HCT116 (cell line): Measurements from ENCODE around the gene GRIK1. TPM values are rescaled to one million over a fixed set of nuclear protein-coding genes. Genes with fewer than 3 reads are reported as not detected.

ENCODE experiments used
- ATAC-seq: fragments of 200-7000 bp; cut with Tn5 transposase; 2 replicates; pipeline ENCODE4 v1.9.1; 2020; ENCODE audit warnings: mild to moderate bottlenecking, moderate library complexity
- BruUV-seq: library from RNA; stranded (reverse); fragments of 400-500 nt; replicated peaks from 2 replicates; lab custom pipeline; 2021; lab: Mats Ljungman, UMichigan
- CTCF ChIA-PET: fragments of 300-600 bp; sonication (Branson Sonifier 250); formaldehyde crosslinking; loops from one replicate; lab custom pipeline; 2021; ENCODE audit warnings: antibody characterized with exemption; lab: Charles Lee
- POLR2A ChIA-PET: fragments of 300-600, 350-600 bp; sonication (Branson Sonifier 250); formaldehyde crosslinking; loops from one replicate; lab custom pipeline; 2021; ENCODE audit warnings: antibody characterized with exemption; lab: Charles Lee
- RAD21 ChIA-PET, 2 experiments: fragments of 300-600 bp; sonication (Branson Sonifier 250); formaldehyde crosslinking; loops; one replicate each; lab custom pipeline; 2023; ENCODE audit warnings: low total read pairs in 2 of 2; ENCODE audit not compliant: uncharacterized antibody in 2 of 2, unreplicated experiment in 2 of 2, low non-redundant PET in 1 of 2; lab: Charles Lee
- DNase-seq: peaks from one replicate; pipeline ENCODE4 v3.0.0-alpha.2; 2010; ENCODE audit warnings: low read depth, low spot score
- H2AFZ ChIP-seq: fragments of 200-600 bp; shearing (Covaris generic), sonication (generic); 2 replicates; pipeline ENCODE4 v1.6.1; 2017; ENCODE audit warnings: low read depth, mixed run types, mixed read lengths, antibody characterized with exemption, low read length; ENCODE audit not compliant: poor library complexity, severe bottlenecking
- H3K27ac ChIP-seq: 2 replicates; pipeline ENCODE4 v1.5.1; 2012; ENCODE audit warnings: low read depth, low read length
- H3K27me3 ChIP-seq: fragments of 200-600 bp; sonication (generic); 2 replicates; pipeline ENCODE4 v1.6.1; 2016; ENCODE audit warnings: mixed run types, low read length, mixed read lengths; ENCODE audit not compliant: insufficient read depth
- H3K36me3 ChIP-seq, 2 experiments: fragments of 200-500 bp in 1 of 2; fragments of 200-600 bp in 1 of 2; sonication (Bioruptor generic) in 1 of 2; sonication (generic) in 1 of 2; 2 replicates each; pipeline versions ENCODE4 v1.5.1 to v1.6.1; 2014 to 2016; ENCODE audit warnings: low read length in 2 of 2, inconsistent platforms in 1 of 2, mixed read lengths in 1 of 2, mixed run types in 1 of 2; ENCODE audit not compliant: insufficient read depth in 2 of 2, control insufficient read depth in 1 of 2
- H3K4me1 ChIP-seq, 2 experiments: fragments of 200-600 bp in 1 of 2; sonication (generic) in 1 of 2; 2 replicates each; pipeline versions ENCODE4 v1.5.1 to v1.6.1; 2012 to 2017; ENCODE audit warnings: low read length in 2 of 2, inconsistent platforms in 1 of 2, mild to moderate bottlenecking in 1 of 2, mixed read lengths in 1 of 2, mixed run types in 1 of 2, moderate library complexity in 1 of 2; ENCODE audit not compliant: insufficient read depth in 2 of 2, control insufficient read depth in 1 of 2
- H3K4me2 ChIP-seq: fragments of 200-600 bp; sonication (generic); 2 replicates; pipeline ENCODE4 v1.6.1; 2017; ENCODE audit warnings: mixed run types, low read length, mixed read lengths
- H3K4me3 ChIP-seq, 2 experiments: fragments of 200-600 bp in 1 of 2; sonication (generic) in 1 of 2; replicated peaks in 1 of 2; 2 replicates each; pipeline ENCODE4 v1.5.1; 2011 to 2016; ENCODE audit warnings: low read length in 2 of 2, control low read depth in 1 of 2, low read depth in 1 of 2, mild to moderate bottlenecking in 1 of 2, mixed read lengths in 1 of 2, mixed run types in 1 of 2
- H3K79me2 ChIP-seq: fragments of 200-600 bp; sonication (generic); 2 replicates; pipeline ENCODE4 v1.6.1; 2017; ENCODE audit warnings: mild to moderate bottlenecking, mixed run types, low read length, moderate library complexity, mixed read lengths; ENCODE audit not compliant: insufficient read depth
- H3K9ac ChIP-seq: fragments of 200-600 bp; sonication (generic); 2 replicates; pipeline ENCODE4 v1.6.1; 2016; ENCODE audit warnings: low read length, mixed read lengths
- H3K9me2 ChIP-seq: fragments of 200-600 bp; sonication (generic), shearing (Covaris generic); 2 replicates; pipeline ENCODE4 v1.6.1; 2017; ENCODE audit warnings: mixed run types, mild to moderate bottlenecking, moderate library complexity; ENCODE audit not compliant: insufficient read depth
- H3K9me3 ChIP-seq, 2 experiments: fragments of 200-500 bp in 1 of 2; fragments of 200-600 bp in 1 of 2; sonication (Bioruptor generic) in 1 of 2; sonication (generic) in 1 of 2; 2 replicates each; pipeline ENCODE4 v1.6.1; 2014 to 2017; ENCODE audit warnings: low read length in 2 of 2, mixed read lengths in 2 of 2, inconsistent platforms in 1 of 2, low read depth in 1 of 2, mild to moderate bottlenecking in 1 of 2, mixed run types in 1 of 2, moderate library complexity in 1 of 2; ENCODE audit not compliant: control insufficient read depth in 1 of 2, insufficient read depth in 1 of 2
- H4K20me1 ChIP-seq: fragments of 200-600 bp; sonication (generic), shearing (Covaris generic); 2 replicates; pipeline ENCODE4 v1.6.1; 2017; ENCODE audit warnings: mixed run types, mild to moderate bottlenecking, moderate library complexity; ENCODE audit not compliant: insufficient read depth
- ELF1 ChIP-seq: IDR thresholded peaks from 2 replicates; pipeline ENCODE4 v1.6.1; 2012; ENCODE audit warnings: low read depth, borderline replicate concordance
- EZH2phosphoT487 ChIP-seq: fragments of 200-600 bp; IDR thresholded peaks from 2 replicates; pipeline ENCODE4 v1.6.1; 2018; ENCODE audit warnings: antibody characterized with exemption, borderline replicate concordance
- RAD21 ChIP-seq: IDR thresholded peaks from 2 replicates; pipeline ENCODE4 v1.6.1; 2012; ENCODE audit warnings: low read depth, mild to moderate bottlenecking
- YY1 ChIP-seq: IDR thresholded peaks from 2 replicates; pipeline ENCODE4 v1.6.1; 2011; ENCODE audit warnings: low read length, low read depth, moderate library complexity, mild to moderate bottlenecking; ENCODE audit not compliant: insufficient replicate concordance; ENCODE audit errors: extremely low read depth
- ZFX ChIP-seq: fragments of 450-650 bp; IDR thresholded peaks from 2 replicates; pipeline ENCODE4 v1.6.1; 2017
- ZNF274 ChIP-seq: fragments of 200-500 bp; sonication (Bioruptor generic); IDR thresholded peaks from 2 replicates; pipeline ENCODE4 v1.6.1; 2014; ENCODE audit warnings: mild to moderate bottlenecking, low read depth, low read length, inconsistent platforms
- intact Hi-C: fragments of 100-400 bp; cut with micrococcal nuclease; formaldehyde crosslinking; loops from 2 replicates; pipeline ENCODE4 v1.10.0; 2022
- total RNA-seq: library from RNA; stranded (reverse); gene quantifications from one replicate; pipeline ENCODE4 v1.2.1, GENCODE V29; 2021; ENCODE audit not compliant: unreplicated experiment
- TF ChIP-seq, protein P1 (sequence below), 3 experiments: fragments of 200-600 bp in 1 of 3; sonication (generic) in 1 of 3; IDR thresholded peaks in 2 of 3; conservative IDR thresholded peaks in 1 of 3; 2 replicates each; pipeline ENCODE4 v1.5.1; 2012 to 2017; ENCODE audit warnings: low read depth in 2 of 3, low read length in 2 of 3, antibody characterized with exemption in 1 of 3, borderline replicate concordance in 1 of 3, control low read depth in 1 of 3, mild to moderate bottlenecking in 1 of 3, mixed read lengths in 1 of 3, mixed run types in 1 of 3, moderate library complexity in 1 of 3; ENCODE audit not compliant: insufficient read depth in 1 of 3
- TF ChIP-seq, protein P2 (sequence below): IDR thresholded peaks from 2 replicates; pipeline ENCODE4 v1.6.1; 2011; ENCODE audit warnings: mild to moderate bottlenecking, low read length, moderate library complexity; ENCODE audit not compliant: insufficient replicate concordance; ENCODE audit errors: extremely low read depth

The GRIK1 gene
- total RNA-seq, 1 experiment from 2014 or later: not detected

DNA sequence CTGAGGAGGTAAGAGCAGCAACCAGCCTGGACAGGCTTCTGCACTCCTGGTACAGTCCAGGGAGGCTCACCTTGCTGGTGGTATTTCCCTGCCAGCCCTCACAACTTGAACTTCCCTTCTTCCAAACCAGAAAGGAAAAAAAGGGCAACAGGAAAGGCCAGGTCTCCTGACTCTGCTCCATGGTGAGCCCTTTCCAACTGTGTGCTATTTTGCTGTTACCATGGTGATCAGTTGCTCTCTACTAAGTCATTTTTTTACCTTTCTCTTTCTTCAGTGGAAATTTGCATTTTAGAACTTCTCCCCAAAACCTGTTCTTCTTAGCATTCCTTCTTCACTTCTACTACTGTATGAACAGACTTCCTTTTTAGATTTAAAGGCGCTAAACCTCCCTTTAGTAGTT, 164.3 kb downstream of the GRIK1 start:
- no peak for DNase-seq
- ChIA-PET CTCF (no interaction called here), POLR2A (no interaction called here), RAD21 (no interaction called here)
- ATAC-seq: no peak
- Histone ChIP-seq H2AFZ (no peak overlapping the region), H3K9ac (no peak overlapping the region), H3K4me2 (no peak overlapping the region), H3K27me3 (no peaks in the 10 kb centered on the region), H4K20me1 (no peaks in the 10 kb centered on the region), H3K9me3 (peaks cover 11 to 24% of the 10 kb centered on the region in 2 experiments; a peak in 2 of 4 replicates), H3K9me2 (no peaks in the 10 kb centered on the region), H3K27ac (no peak overlapping the region), H3K4me3 (no peak overlapping the region), H3K79me2 (no peaks in the 10 kb centered on the region), H3K36me3 (no peaks in the 10 kb centered on the region), H3K4me1 (no peaks in the 10 kb centered on the region)
- TF ChIP-seq, protein P1, sequence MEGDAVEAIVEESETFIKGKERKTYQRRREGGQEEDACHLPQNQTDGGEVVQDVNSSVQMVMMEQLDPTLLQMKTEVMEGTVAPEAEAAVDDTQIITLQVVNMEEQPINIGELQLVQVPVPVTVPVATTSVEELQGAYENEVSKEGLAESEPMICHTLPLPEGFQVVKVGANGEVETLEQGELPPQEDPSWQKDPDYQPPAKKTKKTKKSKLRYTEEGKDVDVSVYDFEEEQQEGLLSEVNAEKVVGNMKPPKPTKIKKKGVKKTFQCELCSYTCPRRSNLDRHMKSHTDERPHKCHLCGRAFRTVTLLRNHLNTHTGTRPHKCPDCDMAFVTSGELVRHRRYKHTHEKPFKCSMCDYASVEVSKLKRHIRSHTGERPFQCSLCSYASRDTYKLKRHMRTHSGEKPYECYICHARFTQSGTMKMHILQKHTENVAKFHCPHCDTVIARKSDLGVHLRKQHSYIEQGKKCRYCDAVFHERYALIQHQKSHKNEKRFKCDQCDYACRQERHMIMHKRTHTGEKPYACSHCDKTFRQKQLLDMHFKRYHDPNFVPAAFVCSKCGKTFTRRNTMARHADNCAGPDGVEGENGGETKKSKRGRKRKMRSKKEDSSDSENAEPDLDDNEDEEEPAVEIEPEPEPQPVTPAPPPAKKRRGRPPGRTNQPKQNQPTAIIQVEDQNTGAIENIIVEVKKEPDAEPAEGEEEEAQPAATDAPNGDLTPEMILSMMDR (IDR thresholded peaks at IDR 0.05 in 2 of 3, conservative IDR thresholded peaks at IDR 0.05 in 1 of 3; ENCODE audit: borderline replicate concordance in 1 of 3, insufficient read depth in 1 of 3, low read depth in 2 of 3, low read length in 2 of 3): no peak
- intact Hi-C loops: no loop called here
- BruUV-seq: no TSS peak

DNA sequence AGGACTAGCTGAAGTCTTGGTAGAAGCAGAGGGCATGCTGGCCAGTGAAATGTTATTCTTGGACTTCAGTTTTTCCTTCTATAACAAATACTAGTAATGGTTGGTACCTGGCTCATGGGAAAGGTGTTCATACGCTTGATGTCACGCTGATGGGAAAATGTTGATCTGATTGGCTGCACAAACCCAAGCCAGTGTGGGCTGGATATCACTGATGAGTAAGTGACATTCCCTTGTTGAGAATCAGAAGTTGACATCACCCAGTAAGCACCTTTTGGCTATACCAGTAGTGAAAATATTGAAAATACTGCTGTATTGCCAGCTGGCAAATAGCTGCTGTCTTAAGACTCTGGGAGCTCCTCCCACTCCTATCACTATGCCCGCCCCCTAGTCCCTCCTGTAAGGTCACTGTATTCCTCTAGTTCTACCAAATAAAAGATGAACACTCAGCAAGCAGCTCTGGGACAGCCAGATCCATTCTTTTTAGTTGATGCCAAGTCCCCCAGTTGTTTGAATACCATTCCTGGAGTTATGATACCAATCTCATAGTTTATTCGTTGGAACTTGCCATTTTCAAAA, 168.2 kb downstream of the GRIK1 start:
- no TSS peak for BruUV-seq
- no peak for ATAC-seq
- no peak for TF ChIP-seq ELF1
- TF ChIP-seq YY1: no peak
- TF ChIP-seq, protein P2, sequence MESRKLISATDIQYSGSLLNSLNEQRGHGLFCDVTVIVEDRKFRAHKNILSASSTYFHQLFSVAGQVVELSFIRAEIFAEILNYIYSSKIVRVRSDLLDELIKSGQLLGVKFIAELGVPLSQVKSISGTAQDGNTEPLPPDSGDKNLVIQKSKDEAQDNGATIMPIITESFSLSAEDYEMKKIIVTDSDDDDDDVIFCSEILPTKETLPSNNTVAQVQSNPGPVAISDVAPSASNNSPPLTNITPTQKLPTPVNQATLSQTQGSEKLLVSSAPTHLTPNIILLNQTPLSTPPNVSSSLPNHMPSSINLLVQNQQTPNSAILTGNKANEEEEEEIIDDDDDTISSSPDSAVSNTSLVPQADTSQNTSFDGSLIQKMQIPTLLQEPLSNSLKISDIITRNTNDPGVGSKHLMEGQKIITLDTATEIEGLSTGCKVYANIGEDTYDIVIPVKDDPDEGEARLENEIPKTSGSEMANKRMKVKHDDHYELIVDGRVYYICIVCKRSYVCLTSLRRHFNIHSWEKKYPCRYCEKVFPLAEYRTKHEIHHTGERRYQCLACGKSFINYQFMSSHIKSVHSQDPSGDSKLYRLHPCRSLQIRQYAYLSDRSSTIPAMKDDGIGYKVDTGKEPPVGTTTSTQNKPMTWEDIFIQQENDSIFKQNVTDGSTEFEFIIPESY: no peak
- TF ChIP-seq EZH2phosphoT487: no peak
- TF ChIP-seq RAD21: no peak
- TF ChIP-seq ZFX: no peak
- TF ChIP-seq, protein P1 (IDR thresholded peaks at IDR 0.05 in 2 of 3, conservative IDR thresholded peaks at IDR 0.05 in 1 of 3; ENCODE audit: borderline replicate concordance in 1 of 3, insufficient read depth in 1 of 3, low read depth in 2 of 3, low read length in 2 of 3): no peak
- no peak for TF ChIP-seq ZNF274

More for the DNA sequence above, 168.2 kb downstream of the GRIK1 start:
- H3K36me3 ChIP-seq: no peaks in the 10 kb centered on the region
- peaks cover 10 to 22% of the 10 kb centered on the region in 2 experiments; a peak in 2 of 4 replicates for H3K9me3 ChIP-seq
- no peaks in the 10 kb centered on the region for H4K20me1 ChIP-seq
- H3K4me3 ChIP-seq: no peak overlapping the region
- H2AFZ ChIP-seq: no peak overlapping the region
- ChIA-PET CTCF (no interaction called here), POLR2A (no interaction called here), RAD21 (no interaction called here)
- H3K9me2 ChIP-seq: no peaks in the 10 kb centered on the region
- H3K9ac ChIP-seq: no peak overlapping the region
- H3K4me1 ChIP-seq: no peaks in the 10 kb centered on the region
- intact Hi-C loops: no loop called here
- no peak overlapping the region for H3K27ac ChIP-seq
- H3K4me2 ChIP-seq: no peak overlapping the region
- no peak for DNase-seq
- no peaks in the 10 kb centered on the region for H3K27me3 ChIP-seq
- no peaks in the 10 kb centered on the region for H3K79me2 ChIP-seq
